Measurements from ENCODE around the gene TEAD1.

GRCh38 chr11:12922418-12922817, 248.2 kb downstream of the TEAD1 start:
- TF ChIP-seq CTCF (IDR thresholded peaks at IDR 0.05) (no peak), POLR2AphosphoS5 (IDR thresholded peaks at IDR 0.05; ENCODE audit: low read depth, low read length) (no peak)
